ENCODE data around the gene ADCY10.

- TF ChIP-seq CTCF (IDR thresholded peaks at IDR 0.05) (no peak), POLR2A (IDR thresholded peaks at IDR 0.05) (no peak), EP300 (IDR thresholded peaks at IDR 0.05) (no peak)
Measured at GRCh38 chr1:167770127-167770526, 143.8 kb downstream of the ADCY10 start.

All from sigmoid colon (tissue), 4 donors.